HG03103 (cell line): Measurements from ENCODE around the gene SLC38A11.

Source experiments
- ATAC-seq: cut with Tn5 transposase; IDR thresholded peaks from one replicate; pipeline ENCODE4 v1.9.1; 2021; ENCODE audit warnings: low read depth; ENCODE audit not compliant: unreplicated experiment

SLC38A11 gene

DNA sequence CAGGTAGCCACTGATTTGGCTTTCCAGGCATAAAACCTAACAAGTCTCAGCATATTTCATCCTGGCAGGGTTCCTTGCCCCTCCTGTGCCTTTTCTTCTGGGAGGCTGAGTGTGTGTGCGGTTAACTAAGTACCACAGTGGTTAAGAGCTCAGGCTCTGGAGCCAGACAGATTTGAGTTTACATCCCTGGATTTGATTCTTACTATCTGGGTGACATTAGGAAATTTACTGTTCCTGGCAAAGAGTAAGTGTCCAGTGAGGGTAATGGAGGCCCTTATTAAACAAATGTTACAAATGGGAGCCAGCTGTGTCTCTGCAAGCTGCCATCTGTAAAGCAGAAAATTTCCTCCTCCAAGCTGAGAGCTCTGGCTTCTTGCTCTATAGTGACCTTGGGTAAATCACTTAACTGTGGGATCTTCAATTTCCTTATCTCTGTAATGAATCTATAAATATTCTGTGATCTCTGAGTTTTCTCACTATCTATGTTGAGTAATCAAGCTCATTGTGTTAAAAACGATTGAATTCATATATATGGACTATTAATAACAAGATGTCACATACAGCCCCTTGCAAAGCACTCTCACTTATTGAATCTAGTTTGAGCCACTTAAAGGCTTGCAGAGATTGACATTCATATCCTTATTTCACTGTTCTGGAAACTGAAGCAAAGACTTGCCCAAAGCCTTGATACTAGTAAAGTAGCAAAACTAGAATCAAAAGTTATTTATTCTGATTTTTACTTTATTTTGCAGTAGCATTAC is 107.2 kb downstream of the SLC38A11 start:
- no peak for ATAC-seq

DNA sequence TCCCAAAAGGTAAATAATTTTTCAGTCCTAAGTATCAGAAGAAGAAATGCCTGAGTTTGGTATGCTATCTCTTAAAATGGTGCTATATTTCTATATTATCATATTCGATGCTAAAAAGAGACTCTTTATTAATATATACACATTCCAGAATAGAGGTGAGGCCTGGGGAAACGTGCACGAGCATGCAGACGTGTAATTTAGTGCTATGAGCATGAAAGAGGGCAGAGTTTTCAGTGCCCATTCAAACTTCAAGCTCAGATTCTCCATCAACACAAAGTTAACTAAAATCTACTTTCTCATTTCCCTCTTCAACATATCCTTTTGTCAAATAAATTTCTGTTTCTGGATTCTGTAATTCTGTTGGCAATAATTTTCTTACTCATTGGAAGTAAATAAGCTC is 108.0 kb downstream of the SLC38A11 start:
- ATAC-seq, result no peak

DNA sequence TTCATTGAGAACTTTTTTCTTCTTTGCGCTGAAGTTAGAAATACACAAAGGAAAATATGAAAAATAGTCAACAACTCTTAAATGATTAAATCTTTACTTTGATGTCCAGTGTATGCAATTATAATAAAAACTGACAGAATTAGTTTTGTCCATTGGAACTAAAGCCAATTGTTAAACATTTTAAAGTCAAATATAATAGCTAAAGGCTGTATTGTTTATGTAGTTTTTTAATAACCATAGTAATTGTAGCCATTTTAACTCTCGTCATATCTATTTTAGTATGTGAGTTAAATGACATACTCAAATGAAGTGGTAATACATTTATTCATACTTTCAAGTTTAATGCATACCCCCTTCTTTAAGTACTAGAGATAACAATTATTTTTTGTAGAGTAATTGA is 109.0 kb downstream of the SLC38A11 start:
- no peak for ATAC-seq
